MM.1S (cell line): ENCODE measurements around the gene FAM236B.
"Not testable (repeated sequence)": the region's sequence is repeated elsewhere in the genome, so short reads cannot be mapped to it uniquely, and the experiment has no call there.

ENCODE experiments used
- DNase-seq: peaks from one replicate; pipeline ENCODE4 v3.0.0-alpha.2; 2015
- H2AFZ ChIP-seq: fragments of 300-600 bp; sonication (generic); 2 replicates; pipeline ENCODE4 v1.6.0; 2016; ENCODE audit warnings: antibody characterized with exemption, low read length
- H3F3A ChIP-seq: fragments of 300-600 bp; sonication (generic); 2 replicates; pipeline ENCODE4 v1.6.1; 2016; ENCODE audit warnings: mild to moderate bottlenecking, antibody characterized with exemption, low read length, moderate library complexity, mixed read lengths; ENCODE audit not compliant: insufficient read depth
- H3K27ac ChIP-seq: fragments of 300-600 bp; sonication (generic); 2 replicates; pipeline ENCODE4 v1.5.1; 2016; ENCODE audit warnings: mild to moderate bottlenecking, low read length
- H3K27me3 ChIP-seq: fragments of 300-600 bp; sonication (generic); replicated peaks from 2 replicates; pipeline ENCODE4 v1.6.0; 2016; ENCODE audit warnings: low read length; ENCODE audit not compliant: insufficient read depth
- H3K36me3 ChIP-seq: fragments of 300-600 bp; sonication (generic); replicated peaks from 2 replicates; pipeline ENCODE4 v1.6.1; 2016; ENCODE audit warnings: mild to moderate bottlenecking, low read length, mixed read lengths; ENCODE audit not compliant: insufficient read depth
- H3K4me1 ChIP-seq: fragments of 300-600 bp; sonication (generic); 2 replicates; pipeline ENCODE4 v1.6.1; 2016; ENCODE audit warnings: low read length, mixed read lengths
- H3K4me2 ChIP-seq: fragments of 300-600 bp; sonication (generic); 2 replicates; pipeline ENCODE4 v1.6.0; 2016; ENCODE audit warnings: low read depth, low read length
- H3K4me3 ChIP-seq: fragments of 300-600 bp; sonication (generic); 2 replicates; pipeline ENCODE4 v1.5.1; 2016; ENCODE audit warnings: low read length, mixed read lengths
- H3K79me2 ChIP-seq: fragments of 300-600 bp; sonication (generic); 2 replicates; pipeline ENCODE4 v1.6.1; 2016; ENCODE audit warnings: mixed run types, low read length, mixed read lengths
- H3K9ac ChIP-seq: fragments of 300-600 bp; sonication (generic); 2 replicates; pipeline ENCODE4 v1.6.1; 2016; ENCODE audit warnings: low read length, mixed read lengths
- H3K9me2 ChIP-seq: fragments of 300-600 bp; sonication (generic); replicated peaks from 2 replicates; pipeline ENCODE4 v1.6.1; 2016; ENCODE audit warnings: mild to moderate bottlenecking, low read length, mixed read lengths; ENCODE audit not compliant: insufficient read depth
- H3K9me3 ChIP-seq: fragments of 300-600 bp; sonication (generic); replicated peaks from 2 replicates; pipeline ENCODE4 v1.6.1; 2016; ENCODE audit warnings: mild to moderate bottlenecking, low read length, mixed read lengths; ENCODE audit not compliant: insufficient read depth
- H4K20me1 ChIP-seq: fragments of 300-600 bp; sonication (generic); 2 replicates; pipeline ENCODE4 v1.6.1; 2016; ENCODE audit warnings: mild to moderate bottlenecking, low read length, moderate library complexity, mixed read lengths; ENCODE audit not compliant: insufficient read depth

The FAM236B gene

DNA sequence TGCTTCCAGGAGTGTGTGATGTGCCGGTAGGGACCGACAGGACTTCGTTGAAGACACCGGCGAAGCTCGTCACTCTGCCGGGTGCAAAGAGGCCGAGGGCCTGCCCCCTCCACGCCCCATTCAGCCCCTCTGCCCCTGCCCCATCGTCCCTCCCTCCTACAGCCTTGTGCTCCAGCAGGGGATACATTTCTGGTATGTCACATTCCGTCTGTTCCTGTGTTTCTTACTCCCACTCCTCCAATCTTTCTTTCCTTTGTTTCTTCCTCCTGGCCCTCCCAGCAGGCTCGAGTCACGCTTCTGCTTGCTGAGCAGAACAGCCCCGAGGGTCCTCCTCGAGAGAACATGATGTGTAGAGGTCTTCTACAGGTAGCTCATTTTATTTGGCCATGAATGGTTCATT, at the start of gene FAM236B:
Gene FAM236B, minus strand, starts transcription at position 101 of the 400 bp plus-strand sequence. Its CDS starts 100 bp downstream, at position 1.
- H3K4me3 ChIP-seq, H3K27me3 ChIP-seq, DNase-seq, H3K27ac ChIP-seq, H3K4me1 ChIP-seq, H3K9me2 ChIP-seq, H3K9ac ChIP-seq, H4K20me1 ChIP-seq, H3K9me3 ChIP-seq, H2AFZ ChIP-seq, H3K36me3 ChIP-seq, H3F3A ChIP-seq, H3K4me2 ChIP-seq, H3K79me2 ChIP-seq: not testable (repeated sequence)

DNA sequence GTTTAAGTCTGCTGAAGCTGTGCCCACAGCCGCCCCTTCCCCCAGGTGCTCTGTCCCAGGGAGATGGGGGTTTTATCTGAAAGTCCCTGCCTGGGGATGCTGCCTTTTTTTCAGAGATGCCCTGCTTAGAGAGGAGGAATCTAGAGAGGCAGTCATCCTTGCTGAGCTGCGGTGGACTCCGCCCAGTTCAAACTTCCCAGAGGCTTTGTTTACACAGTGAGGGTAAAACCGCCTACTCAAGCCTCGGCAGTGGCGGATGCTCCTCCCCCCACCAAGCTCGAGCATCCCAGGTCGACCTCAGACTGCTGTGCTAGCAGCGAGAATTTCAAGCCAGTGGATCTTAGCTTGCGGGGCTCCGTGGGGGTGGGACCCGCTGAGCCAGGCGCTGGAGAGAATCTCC, 48.2 kb upstream of the FAM236B start:
- not testable (repeated sequence) for H3K27me3 ChIP-seq, H3K9ac ChIP-seq, H3K4me3 ChIP-seq, H3F3A ChIP-seq, H3K9me2 ChIP-seq, H2AFZ ChIP-seq, H4K20me1 ChIP-seq, H3K36me3 ChIP-seq, H3K27ac ChIP-seq, H3K79me2 ChIP-seq, H3K9me3 ChIP-seq, H3K4me1 ChIP-seq, DNase-seq, H3K4me2 ChIP-seq

DNA sequence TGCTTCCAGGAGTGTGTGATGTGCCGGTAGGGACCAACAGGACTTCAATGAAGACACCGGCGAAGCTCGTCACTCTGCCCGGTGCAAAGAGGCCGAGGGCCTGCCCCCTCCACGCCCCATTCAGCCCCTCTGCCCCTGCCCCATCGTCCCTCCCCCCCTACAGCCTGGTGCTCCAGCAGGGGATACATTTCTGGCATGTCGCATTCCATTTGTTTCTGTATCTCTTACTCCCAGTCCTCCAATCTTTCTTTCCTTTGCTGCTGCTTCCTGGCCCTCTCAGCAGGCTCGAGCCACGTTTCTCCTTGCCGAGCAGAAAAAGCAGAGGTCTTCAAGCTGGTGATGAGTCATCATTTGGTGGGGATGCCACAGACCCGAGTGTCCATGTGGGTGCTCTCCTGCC, 25.6 kb upstream of the FAM236B start, which contains the start of gene FAM236D:
Gene FAM236D, minus strand, starts transcription at position 101 of the 400 bp plus-strand sequence. Its CDS starts 100 bp downstream, at position 1.
- not testable (repeated sequence) for H3K9me2 ChIP-seq

GRCh38 chrX:72790390-72790789, 7.9 kb upstream of the FAM236B start:
- not testable (repeated sequence) for H3K36me3 ChIP-seq, H3K9me3 ChIP-seq, H3K4me3 ChIP-seq, H3K4me1 ChIP-seq, H3K9ac ChIP-seq, H3F3A ChIP-seq, H3K9me2 ChIP-seq, H2AFZ ChIP-seq, H3K4me2 ChIP-seq, H3K27ac ChIP-seq, H4K20me1 ChIP-seq, H3K27me3 ChIP-seq, H3K79me2 ChIP-seq, DNase-seq

More for the DNA sequence above, 25.6 kb upstream of the FAM236B start, which contains the start of gene FAM236D:
- not testable (repeated sequence) for H3K27me3 ChIP-seq, H3K36me3 ChIP-seq, H3K9ac ChIP-seq, H4K20me1 ChIP-seq, H3K4me1 ChIP-seq, H3K79me2 ChIP-seq, H3F3A ChIP-seq, H3K4me2 ChIP-seq, H2AFZ ChIP-seq, DNase-seq, H3K27ac ChIP-seq, H3K4me3 ChIP-seq, H3K9me3 ChIP-seq

GRCh38 chrX:72788142-72788541, 5.7 kb upstream of the FAM236B start:
- H3K79me2 ChIP-seq, H3K4me3 ChIP-seq, H2AFZ ChIP-seq, H3K9ac ChIP-seq, H3K4me1 ChIP-seq, DNase-seq, H3K4me2 ChIP-seq, H3K36me3 ChIP-seq, H3K9me2 ChIP-seq, H3K9me3 ChIP-seq, H3K27me3 ChIP-seq, H3K27ac ChIP-seq, H4K20me1 ChIP-seq, H3F3A ChIP-seq: not testable (repeated sequence)

DNA sequence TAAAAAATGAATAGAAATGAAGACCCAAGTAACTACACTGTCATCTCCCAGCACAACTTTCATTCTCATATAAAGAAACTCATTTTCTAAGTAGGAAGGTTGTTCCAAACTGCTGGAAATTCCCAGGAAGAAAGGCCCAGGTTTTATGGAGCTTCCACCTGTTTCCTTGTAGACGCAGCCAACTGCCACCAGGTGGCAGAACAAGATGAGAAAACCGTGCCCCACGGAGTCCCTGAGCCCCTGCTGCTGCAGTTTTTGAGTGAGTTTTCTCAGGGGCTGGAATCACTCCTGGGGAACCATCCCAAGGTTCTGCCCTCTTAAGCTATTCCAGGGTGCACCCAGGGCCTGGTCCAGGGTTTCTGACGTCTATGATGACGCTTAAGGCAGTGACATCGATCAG, 1.5 kb upstream of the FAM236B start:
- DNase-seq, H3K79me2 ChIP-seq, H3K9ac ChIP-seq, H4K20me1 ChIP-seq, H3K4me3 ChIP-seq, H3K4me2 ChIP-seq, H3F3A ChIP-seq, H3K27me3 ChIP-seq, H3K36me3 ChIP-seq, H3K4me1 ChIP-seq, H3K9me2 ChIP-seq, H3K9me3 ChIP-seq, H3K27ac ChIP-seq, H2AFZ ChIP-seq: not testable (repeated sequence)

- not testable (repeated sequence) for H3K4me3 ChIP-seq, H3K27me3 ChIP-seq, H3K4me2 ChIP-seq, H2AFZ ChIP-seq, H4K20me1 ChIP-seq, DNase-seq, H3K9ac ChIP-seq, H3K79me2 ChIP-seq, H3K27ac ChIP-seq, H3K36me3 ChIP-seq, H3K9me2 ChIP-seq, H3K4me1 ChIP-seq, H3F3A ChIP-seq, H3K9me3 ChIP-seq
Measured at GRCh38 chrX:72783365-72783936, 991 bp upstream of the FAM236B start.

DNA sequence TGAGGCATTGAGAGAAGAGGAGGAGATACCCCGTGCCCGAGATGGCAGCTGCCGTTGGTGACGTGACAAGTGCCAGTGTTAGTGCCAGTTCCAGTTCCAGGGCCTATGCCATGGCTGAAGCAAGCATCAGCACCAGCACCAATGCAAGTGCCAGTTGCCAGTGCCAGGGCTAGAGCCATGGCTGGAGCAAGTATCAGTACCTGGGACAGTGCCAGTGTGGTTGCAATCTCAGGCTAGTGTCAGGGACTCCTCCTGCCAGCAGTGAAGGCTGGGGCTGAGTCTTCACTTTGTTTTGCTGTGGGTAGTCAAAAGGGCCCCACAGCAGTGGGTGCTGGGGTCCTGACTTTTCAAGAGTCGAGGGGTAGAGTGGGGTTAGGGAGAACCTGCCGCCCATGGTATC, 4.3 kb downstream of the FAM236B start:
- H3K4me3 ChIP-seq, H3K9ac ChIP-seq, H4K20me1 ChIP-seq, H3K9me3 ChIP-seq, H3K9me2 ChIP-seq, H3K4me2 ChIP-seq, H3K36me3 ChIP-seq, H3K27me3 ChIP-seq, H3K79me2 ChIP-seq, H2AFZ ChIP-seq, H3K4me1 ChIP-seq, H3K27ac ChIP-seq, H3F3A ChIP-seq, DNase-seq: not testable (repeated sequence)
